BE2C (cell line): Measurements from ENCODE around the gene CHRNB1.

Source experiments
- DNase-seq: peaks from one replicate; pipeline ENCODE4 v3.0.0-alpha.2; 2020
- H3K27me3 ChIP-seq: fragments of 250-450 bp; sonication (Bioruptor Pico); 2 replicates; pipeline ENCODE4 v1.5.1; 2020; ENCODE audit warnings: mild to moderate bottlenecking
- H3K36me3 ChIP-seq: fragments of 250-450 bp; sonication (Bioruptor Pico); 2 replicates; pipeline ENCODE4 v1.5.1; 2020; ENCODE audit warnings: mild to moderate bottlenecking
- H3K4me1 ChIP-seq: fragments of 250-450 bp; sonication (Bioruptor Pico); 2 replicates; pipeline ENCODE4 v1.5.1; 2020
- H3K4me3 ChIP-seq: 2 replicates; pipeline ENCODE4 v1.5.1; 2011; ENCODE audit warnings: low read depth, low read length
- H3K9me3 ChIP-seq: fragments of 250-450 bp; sonication (Bioruptor Pico); 2 replicates; pipeline ENCODE4 v1.5.1; 2020
- CTCF ChIP-seq: IDR thresholded peaks from 2 replicates; pipeline ENCODE4 v1.5.1; 2012; ENCODE audit warnings: mild to moderate bottlenecking, low read depth, low read length

The CHRNB1 gene

DNA sequence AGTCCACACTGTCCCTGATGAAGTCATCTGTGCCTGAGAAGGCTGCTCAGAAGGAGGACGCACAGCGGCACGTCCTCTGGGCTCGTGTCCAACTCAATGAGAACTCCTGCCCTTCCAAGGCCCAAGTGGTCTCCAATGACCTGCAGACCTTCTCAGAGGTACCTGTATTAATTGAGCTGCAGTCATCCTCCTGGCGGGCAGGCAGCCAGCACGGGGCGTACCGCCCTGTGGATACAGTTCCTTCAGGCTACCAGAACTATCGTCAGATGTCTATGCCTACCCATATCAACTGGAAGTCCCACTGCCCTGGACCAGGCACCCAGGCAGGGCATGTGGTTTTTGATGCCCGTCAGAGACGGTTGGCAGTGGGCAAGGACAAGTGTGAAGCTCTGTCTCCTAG lies 12.6 kb upstream of the CHRNB1 start:
- H3K4me1 ChIP-seq = no peaks in the 10 kb centered on the region
- TF ChIP-seq CTCF = no peak
- no peak overlapping the region for H3K4me3 ChIP-seq
- DNase-seq = no peak
- no peaks in the 10 kb centered on the region for H3K27me3 ChIP-seq
- H3K9me3 ChIP-seq = no peaks in the 10 kb centered on the region
- H3K36me3 ChIP-seq = no peaks in the 10 kb centered on the region

DNA sequence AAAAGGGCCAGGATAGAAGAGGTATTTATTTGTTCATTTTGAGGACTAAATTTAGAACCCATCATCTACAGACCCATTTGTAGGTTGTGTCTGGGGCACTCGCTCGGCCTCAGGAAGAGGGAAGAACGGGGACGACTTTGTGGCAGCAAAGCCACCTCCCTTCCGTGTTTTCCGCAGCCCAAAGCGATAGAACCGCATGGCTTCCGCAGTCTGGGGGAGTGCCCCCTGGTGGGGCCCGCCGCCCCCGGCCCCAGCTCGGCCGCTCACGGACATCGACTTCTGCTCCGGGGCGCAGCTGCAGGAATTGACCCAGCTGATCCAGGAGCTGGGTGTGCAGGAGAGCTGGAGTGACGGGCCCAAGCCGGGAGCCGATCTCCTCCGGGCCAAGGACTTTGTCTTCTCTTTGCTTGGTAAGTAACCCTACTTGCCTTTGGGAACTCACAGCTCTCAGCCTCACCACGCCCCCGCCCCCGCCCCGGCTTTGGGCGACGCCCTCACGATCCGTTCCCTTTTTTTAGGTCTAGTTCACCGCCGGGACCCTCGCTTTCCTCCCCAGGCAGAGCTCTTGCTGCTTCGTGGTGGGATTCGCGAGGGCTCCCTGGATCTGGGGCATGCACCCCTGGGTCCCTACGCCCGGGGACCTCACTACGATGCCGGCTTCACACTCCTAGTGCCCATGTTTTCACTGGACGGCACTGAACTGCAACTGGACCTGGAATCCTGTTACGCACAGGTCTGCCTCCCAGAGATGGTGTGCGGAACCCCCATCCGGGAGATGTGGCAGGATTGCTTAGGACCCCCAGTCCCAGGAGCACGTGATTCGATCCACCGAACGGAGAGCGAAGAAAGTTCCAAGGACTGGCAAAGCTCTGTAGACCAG lies 8.9 kb upstream of the CHRNB1 start:
- no peak for DNase-seq
- no peak for TF ChIP-seq CTCF
- H3K4me3 ChIP-seq = no peak overlapping the region
- no peaks in the 10 kb centered on the region for H3K9me3 ChIP-seq
- no peaks in the 10 kb centered on the region for H3K4me1 ChIP-seq
- H3K27me3 ChIP-seq = peaks cover 9% of the 10 kb centered on the region
- no peaks in the 10 kb centered on the region for H3K36me3 ChIP-seq

- TF ChIP-seq CTCF = peak; percentile 47
- Histone ChIP-seq H3K4me3 (peak overlapping the region; percentile 57), H3K27me3 (peaks cover 9% of the 10 kb centered on the region), H3K9me3 (no peaks in the 10 kb centered on the region), H3K4me1 (no peaks in the 10 kb centered on the region), H3K36me3 (no peaks in the 10 kb centered on the region)
- peak; percentile 81 for DNase-seq
These were observed 8.1 kb upstream of the CHRNB1 start for GRCh38 chr17:7436556-7437368.

- no peak for DNase-seq
- no peaks in the 10 kb centered on the region for H3K9me3 ChIP-seq
- no peak for TF ChIP-seq CTCF
- peaks cover 9% of the 10 kb centered on the region for H3K27me3 ChIP-seq
- H3K4me1 ChIP-seq = no peaks in the 10 kb centered on the region
- peak overlapping the region; percentile 57 for H3K4me3 ChIP-seq
- H3K36me3 ChIP-seq = no peaks in the 10 kb centered on the region
These were observed 7.4 kb upstream of the CHRNB1 start for GRCh38 chr17:7437369-7437863.

DNA sequence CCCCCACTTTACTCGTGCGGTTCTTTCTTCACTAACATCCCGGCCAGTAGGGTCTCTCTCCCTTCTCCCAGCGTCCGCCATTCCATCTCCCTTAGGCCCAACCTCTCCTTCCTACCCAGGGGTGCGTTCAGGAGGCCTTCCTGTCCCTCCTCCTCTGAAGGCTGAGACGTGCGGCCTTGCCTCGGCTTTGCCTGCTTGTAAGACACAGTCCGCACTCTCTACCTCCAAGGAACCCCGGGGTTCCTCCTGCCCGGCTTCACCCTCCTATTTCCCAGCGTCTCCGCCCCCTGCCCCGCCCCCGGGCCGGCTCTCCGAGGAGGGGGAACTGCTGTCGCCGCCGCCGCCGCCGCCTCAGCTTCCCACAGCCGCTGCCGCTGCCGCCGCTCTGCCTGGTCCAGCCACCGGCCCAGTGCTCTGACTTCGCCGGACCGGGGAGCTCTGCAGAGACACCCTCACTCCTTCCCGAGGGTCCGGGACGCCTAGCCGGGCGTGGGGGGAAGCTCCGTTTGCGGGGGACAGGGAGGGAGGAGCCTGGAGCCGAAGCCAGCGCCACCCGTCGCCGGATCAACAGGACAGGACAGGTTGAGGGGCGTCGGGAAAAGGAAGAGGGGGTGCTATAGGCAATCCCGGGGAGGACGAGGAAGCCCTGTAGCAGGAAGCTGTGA lies 6.8 kb upstream of the CHRNB1 start:
- peak; percentile 63 for DNase-seq
- no peaks in the 10 kb centered on the region for H3K4me1 ChIP-seq
- TF ChIP-seq CTCF = no peak
- H3K27me3 ChIP-seq = peaks cover 9% of the 10 kb centered on the region
- no peaks in the 10 kb centered on the region for H3K9me3 ChIP-seq
- H3K36me3 ChIP-seq = no peaks in the 10 kb centered on the region
- H3K4me3 ChIP-seq = peak overlapping the region; percentile 57
